ENCODE data around the gene LCA5. TPM values are rescaled to one million over a fixed set of nuclear protein-coding genes. Genes with fewer than 3 reads are reported as not detected.

LCA5 gene
- total RNA-seq, 2 experiments from 2014 or later: 0.08 to 0.26 TPM

GRCh38 chr6:79436241-79436640 lies 101.0 kb downstream of the LCA5 start:
- H3K9me3 Mint-ChIP-seq: no peaks in the 10 kb centered on the region
- no peak for DNase-seq
- no peaks in the 10 kb centered on the region for H3K36me3 Mint-ChIP-seq
- no peak for ATAC-seq (ENCODE audit: low read depth)
- no peak overlapping the region for H3K4me3 Mint-ChIP-seq
- peaks cover 5% of the 10 kb centered on the region for H3K27me3 Mint-ChIP-seq
- POLR2A ChIA-PET: no interaction called here
- no peaks in the 10 kb centered on the region for H3K4me1 Mint-ChIP-seq
- H3K27ac Mint-ChIP-seq: no peak overlapping the region

DNA sequence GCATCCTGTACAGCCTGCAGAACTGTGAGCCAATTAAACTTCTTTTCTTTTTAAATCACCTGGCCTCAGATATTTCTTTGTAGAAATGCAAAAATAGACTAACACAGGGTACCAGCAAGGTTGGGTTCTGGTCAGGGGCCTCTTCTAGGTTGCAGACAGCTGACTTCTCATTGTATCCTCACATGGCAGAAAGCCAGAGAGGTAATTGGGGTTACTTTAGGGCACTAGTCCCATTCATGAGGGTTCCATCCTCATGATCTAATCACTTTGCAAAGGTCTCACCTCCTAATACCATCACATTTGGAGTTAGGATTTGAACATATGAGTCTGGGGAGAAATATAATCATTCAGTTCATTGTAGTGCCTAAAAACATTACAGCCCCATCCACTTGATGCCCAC lies 101.5 kb downstream of the LCA5 start:
- POLR2A ChIA-PET: no interaction called here
- ATAC-seq (ENCODE audit: low read depth): no peak
- Mint-ChIP-seq H3K27ac (no peak overlapping the region), H3K4me3 (no peak overlapping the region), H3K4me1 (no peaks in the 10 kb centered on the region), H3K27me3 (peaks cover 5% of the 10 kb centered on the region), H3K9me3 (no peaks in the 10 kb centered on the region), H3K36me3 (no peaks in the 10 kb centered on the region)
- DNase-seq: no peak

Other genes with a start within 250 kb of the LCA5 start
- gene SH3BGRL2, start 93.9 kb upstream of the LCA5 start, total RNA-seq: 1 to 10 TPM in 1 of 2 experiments, under 1 TPM in 1; 0.89 to 1.2 TPM

All from activated naive CD8-positive, alpha-beta T cell treated with anti-CD3 and anti-CD28 coated beads, Interleukin-2, amount 10 ng/mL, durations not matched to agents 7 days and 5 days (primary cell).